Caco-2 (cell line): Measurements from ENCODE around the gene EGFL7. TPM values are rescaled to one million over a fixed set of nuclear protein-coding genes. Genes with fewer than 3 reads are reported as not detected.

Experiments
- BruUV-seq: library from RNA; stranded (reverse); fragments of 400-500 nt; replicated peaks from 2 replicates; lab custom pipeline; 2021; lab: Mats Ljungman, UMichigan
- CTCF ChIA-PET: fragments of 300-600 bp; sonication (Branson Sonifier 250); formaldehyde crosslinking; loops from one replicate; lab custom pipeline; 2022; ENCODE audit warnings: antibody characterized with exemption; lab: Charles Lee
- POLR2A ChIA-PET: fragments of 300-600 bp; sonication (Branson Sonifier 250); formaldehyde crosslinking; loops from one replicate; lab custom pipeline; 2022; ENCODE audit warnings: antibody characterized with exemption; lab: Charles Lee
- DNase-seq, 2 experiments: peaks; one replicate each; pipeline versions ENCODE4 v3.0.0 to v3.0.0-alpha.2; 2020 to 2022
- H3K27me3 ChIP-seq: replicated peaks from 2 replicates; pipeline ENCODE4 v1.6.0; 2011; ENCODE audit warnings: low read length; ENCODE audit not compliant: control insufficient read depth, insufficient read depth
- H3K36me3 ChIP-seq: 2 replicates; pipeline ENCODE4 v1.5.1; 2011; ENCODE audit warnings: low read length; ENCODE audit not compliant: control insufficient read depth, insufficient read depth
- H3K4me1 ChIP-seq: fragments of 250-450 bp; sonication (Bioruptor Pico); 2 replicates; pipeline ENCODE4 v1.5.1; 2020; ENCODE audit warnings: mild to moderate bottlenecking
- H3K4me3 ChIP-seq: 2 replicates; pipeline ENCODE4 v1.5.1; 2011; ENCODE audit warnings: low read depth, mild to moderate bottlenecking, control low read depth, low read length
- H3K9me3 ChIP-seq: fragments of 250-450 bp; sonication (Bioruptor Pico); 2 replicates; pipeline ENCODE4 v1.5.1; 2020; ENCODE audit warnings: mild to moderate bottlenecking, moderate library complexity
- H3K27ac Mint-ChIP-seq: one replicate; pipeline ENCODE4 v1.8.0; 2022; ENCODE audit warnings: mixed read lengths; ENCODE audit not compliant: unreplicated experiment
- H3K27me3 Mint-ChIP-seq: one replicate; pipeline ENCODE4 v1.8.0; 2022; ENCODE audit warnings: mixed read lengths; ENCODE audit not compliant: insufficient read depth, unreplicated experiment
- H3K36me3 Mint-ChIP-seq: one replicate; pipeline ENCODE4 v1.8.0; 2022; ENCODE audit warnings: mild to moderate bottlenecking, mixed read lengths; ENCODE audit not compliant: insufficient read depth, unreplicated experiment
- H3K4me1 Mint-ChIP-seq: one replicate; pipeline ENCODE4 v1.8.0; 2022; ENCODE audit warnings: low read depth, mixed read lengths; ENCODE audit not compliant: unreplicated experiment
- H3K4me3 Mint-ChIP-seq: one replicate; pipeline ENCODE4 v1.8.0; 2022; ENCODE audit warnings: mild to moderate bottlenecking, moderate library complexity, mixed read lengths; ENCODE audit not compliant: unreplicated experiment
- H3K9me3 Mint-ChIP-seq: one replicate; pipeline ENCODE4 v1.8.0; 2022; ENCODE audit warnings: mixed read lengths; ENCODE audit not compliant: unreplicated experiment
- CTCF ChIP-seq, 2 experiments: fragments of 200-600 bp in 1 of 2; IDR thresholded peaks; 1 replicate in 1 of 2; 2 replicates in 1 of 2; pipeline versions ENCODE4 v1.5.1 to v1.8.0; 2011 to 2022; ENCODE audit warnings: antibody characterized with exemption in 1 of 2, control low read depth in 1 of 2, inconsistent platforms in 1 of 2, low read depth in 1 of 2, low read length in 1 of 2, mild to moderate bottlenecking in 1 of 2, moderate library complexity in 1 of 2; ENCODE audit not compliant: insufficient read depth in 1 of 2, severe bottlenecking in 1 of 2, unreplicated experiment in 1 of 2
- intact Hi-C: fragments of 100-400 bp; cut with micrococcal nuclease; formaldehyde crosslinking; loops from one replicate; pipeline ENCODE4 v1.10.0; 2022; ENCODE audit not compliant: unreplicated experiment
- total RNA-seq: library from RNA; stranded (reverse); gene quantifications from 2 replicates; pipeline ENCODE4 v1.2.3, GENCODE V29; 2022

The EGFL7 gene
- total RNA-seq, 1 experiment from 2014 or later: 30.2 TPM

DNA sequence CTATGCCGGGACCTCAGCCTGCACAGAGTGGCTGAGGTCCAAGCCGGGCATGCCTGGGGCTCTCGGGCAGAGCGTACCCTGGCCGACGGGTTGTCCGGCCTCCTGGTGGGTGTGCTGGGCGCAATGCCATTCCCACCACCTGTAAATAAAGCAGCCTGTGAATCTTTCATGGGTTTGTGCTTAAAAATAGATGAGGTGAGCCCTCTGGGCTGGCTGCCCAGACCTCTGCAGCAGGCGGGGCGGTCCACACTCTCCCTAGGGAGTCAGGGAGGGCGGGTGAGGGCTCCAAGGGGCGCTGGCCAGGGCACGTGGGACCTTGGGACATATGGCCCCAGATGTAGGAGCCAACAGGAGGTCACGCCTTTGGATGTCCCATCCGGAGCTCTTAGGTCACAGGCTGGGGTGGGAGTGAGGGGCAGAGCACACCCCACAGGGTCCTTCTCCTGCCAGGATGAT, 28.1 kb downstream of the EGFL7 start:
- ChIA-PET POLR2A (no interaction called here), CTCF (interaction anchor here (1.3 kb wide), 1 partner anchor 19 kb away, joined by 3 read pairs; no protein-coding TSS in a partner anchor)
- DNase-seq: no peak
- peaks cover 54% of the 10 kb centered on the region for H3K4me1 ChIP-seq
- Mint-ChIP-seq H3K4me1 (peaks cover 11% of the 10 kb centered on the region), H3K27ac (no peak overlapping the region), H3K4me3 (no peak overlapping the region), H3K27me3 (no peaks in the 10 kb centered on the region), H3K36me3 (no peaks in the 10 kb centered on the region), H3K9me3 (no peaks in the 10 kb centered on the region)
- no peaks in the 10 kb centered on the region for H3K27me3 ChIP-seq
- no peak for TF ChIP-seq CTCF (IDR thresholded peaks at IDR 0.05; ENCODE audit: insufficient read depth in 1 of 2, low read depth in 1 of 2, low read length in 1 of 2, severe bottlenecking in 1 of 2, unreplicated experiment in 1 of 2)
- BruUV-seq: no TSS peak
- no peaks in the 10 kb centered on the region for H3K9me3 ChIP-seq
- no peaks in the 10 kb centered on the region for H3K36me3 ChIP-seq
- intact Hi-C loops: loop anchor here (5.0 kb wide), 1 partner anchor 59 kb away; no protein-coding TSS in a partner anchor
- no peak overlapping the region for H3K4me3 ChIP-seq

DNA sequence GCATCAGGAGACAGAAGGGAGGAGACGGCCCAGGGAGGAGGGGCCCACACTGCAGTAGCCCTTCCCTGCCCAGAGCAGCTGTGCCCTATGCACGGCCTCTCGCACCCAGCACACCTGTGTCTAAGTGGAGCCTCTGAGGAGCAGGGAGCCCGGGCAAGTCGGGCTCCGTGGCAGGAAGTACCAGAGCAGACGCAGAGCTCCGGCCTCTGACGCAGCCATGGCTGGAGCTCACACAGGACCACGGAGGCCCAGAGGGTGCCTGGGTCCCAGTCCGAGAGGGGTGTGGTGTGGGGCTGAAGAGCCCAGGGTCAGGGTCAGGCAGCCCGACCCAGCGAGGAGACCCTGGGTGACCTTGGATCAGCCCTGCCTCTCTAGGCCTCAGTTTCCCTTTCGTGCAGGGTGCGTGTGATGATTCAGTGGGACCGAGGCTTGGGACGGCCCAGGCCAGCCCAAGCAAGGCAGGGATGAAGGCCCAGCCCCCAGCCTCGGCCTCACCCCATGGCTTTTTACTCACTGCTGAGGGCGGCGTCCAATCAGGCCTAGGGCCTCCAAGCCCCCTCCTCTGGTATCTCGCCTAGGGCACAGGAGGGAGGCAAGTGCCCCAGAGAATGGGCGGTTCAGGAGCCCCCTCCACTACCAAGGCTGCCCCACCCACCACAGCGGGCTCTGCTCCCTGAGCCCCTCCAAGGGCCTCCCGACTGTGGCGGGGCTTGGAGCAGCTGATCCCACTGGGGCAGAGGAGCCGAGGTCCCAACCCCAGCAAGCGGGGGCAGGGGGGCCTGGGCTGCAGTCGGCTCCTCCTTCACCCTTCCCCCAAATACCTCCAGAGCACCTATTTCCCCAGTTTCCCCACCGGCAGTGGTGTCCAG, 28.8 kb downstream of the EGFL7 start:
- H3K4me1 ChIP-seq: peaks cover 58% of the 10 kb centered on the region
- Mint-ChIP-seq H3K27ac (no peak overlapping the region), H3K9me3 (no peaks in the 10 kb centered on the region), H3K27me3 (no peaks in the 10 kb centered on the region), H3K4me1 (peaks cover 11% of the 10 kb centered on the region), H3K4me3 (no peak overlapping the region), H3K36me3 (no peaks in the 10 kb centered on the region)
- no peak for TF ChIP-seq CTCF (IDR thresholded peaks at IDR 0.05; ENCODE audit: insufficient read depth in 1 of 2, low read depth in 1 of 2, low read length in 1 of 2, severe bottlenecking in 1 of 2, unreplicated experiment in 1 of 2)
- POLR2A ChIA-PET: no interaction called here
- H3K27me3 ChIP-seq: no peaks in the 10 kb centered on the region
- no TSS peak for BruUV-seq
- no peak for DNase-seq
- CTCF ChIA-PET: no interaction called here
- H3K36me3 ChIP-seq: no peaks in the 10 kb centered on the region
- intact Hi-C loops: loop anchor here (5.0 kb wide), 1 partner anchor 59 kb away; no protein-coding TSS in a partner anchor
- H3K9me3 ChIP-seq: no peaks in the 10 kb centered on the region
- no peak overlapping the region for H3K4me3 ChIP-seq

DNA sequence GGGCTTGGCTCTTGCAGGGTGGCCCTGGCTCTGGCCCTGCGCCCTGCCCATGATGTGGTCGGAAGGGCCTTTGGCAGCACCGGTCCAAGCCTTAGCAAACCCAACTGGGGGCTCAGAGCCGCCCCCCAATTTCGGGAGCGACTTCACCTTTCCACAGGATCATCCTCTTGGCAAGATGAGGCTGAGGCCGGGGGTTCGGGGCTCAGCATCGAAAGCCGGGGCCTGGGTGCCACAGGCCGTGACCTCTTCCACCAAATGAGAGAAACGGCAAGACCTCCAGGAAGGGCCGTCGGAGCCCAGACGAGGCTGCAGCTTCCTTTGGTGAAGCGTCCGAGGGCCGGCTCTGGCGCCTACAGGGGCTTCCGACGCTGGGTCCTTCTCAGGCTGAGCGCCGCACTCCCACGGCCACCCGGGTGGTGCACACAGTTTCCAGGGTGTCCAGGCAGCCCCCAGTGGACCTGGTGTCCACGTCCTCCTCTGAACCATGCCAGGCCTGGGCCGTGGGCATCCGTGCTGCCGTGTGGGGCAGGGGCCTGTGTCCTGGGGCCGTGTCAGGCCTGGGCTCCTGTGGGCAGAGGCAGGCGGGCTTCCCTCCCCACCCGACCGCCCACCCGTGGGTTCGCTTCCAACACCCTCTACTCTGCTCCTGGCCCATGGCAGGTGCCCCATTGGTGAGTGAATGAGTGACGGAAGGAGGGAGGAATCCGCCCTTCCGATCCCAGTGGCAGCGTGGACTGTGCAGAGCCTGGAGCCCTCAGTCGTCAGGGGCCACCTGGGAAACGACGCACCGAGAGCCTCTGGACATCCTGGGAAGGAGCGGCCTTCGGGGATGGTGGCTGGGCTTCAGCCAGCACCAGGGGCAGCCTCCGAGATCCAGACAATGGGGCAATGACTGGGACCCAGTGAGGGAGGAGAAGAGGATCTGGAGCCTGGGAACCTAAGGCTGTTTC, 29.7 kb downstream of the EGFL7 start:
- H3K9me3 ChIP-seq: no peaks in the 10 kb centered on the region
- no TSS peak for BruUV-seq
- no peaks in the 10 kb centered on the region for H3K36me3 ChIP-seq
- H3K36me3 Mint-ChIP-seq: peaks cover 6% of the 10 kb centered on the region
- no peaks in the 10 kb centered on the region for H3K9me3 Mint-ChIP-seq
- no peak overlapping the region for H3K4me3 Mint-ChIP-seq
- CTCF ChIA-PET: interaction anchor here (1.2 to 1.4 kb wide), 4 partner anchors 18 to 208 kb away, joined by 4 to 9 read pairs (median 6); no protein-coding TSS in a partner anchor
- H3K4me3 ChIP-seq: no peak overlapping the region
- H3K4me1 ChIP-seq: peaks cover 63% of the 10 kb centered on the region
- H3K27me3 Mint-ChIP-seq: no peaks in the 10 kb centered on the region
- intact Hi-C loops: loop anchor here (1.0 to 5.0 kb wide), 2 partner anchors 60 to 208 kb away; no protein-coding TSS in a partner anchor
- H3K27me3 ChIP-seq: no peaks in the 10 kb centered on the region
- peaks cover 19% of the 10 kb centered on the region for H3K4me1 Mint-ChIP-seq
- no peak for DNase-seq
- POLR2A ChIA-PET: interaction anchor here (0.6 to 1.1 kb wide), 2 partner anchors 16 to 208 kb away, joined by 3 to 4 read pairs; no protein-coding TSS in a partner anchor
- TF ChIP-seq CTCF (IDR thresholded peaks at IDR 0.05; ENCODE audit: insufficient read depth in 1 of 2, low read depth in 1 of 2, low read length in 1 of 2, severe bottlenecking in 1 of 2, unreplicated experiment in 1 of 2): no peak
- H3K27ac Mint-ChIP-seq: peak overlapping the region; percentile 91
